Osteoblast (primary cell): ENCODE measurements around the gene WNT6. TPM values are rescaled to one million over a fixed set of nuclear protein-coding genes. Genes with fewer than 3 reads are reported as not detected.
A peak's percentile ranks its signal among the peaks of the same experiment; 100 is the strongest.

ENCODE experiments used
- DNase-seq: peaks from one replicate; pipeline ENCODE4 v3.0.0; 2011; ENCODE audit warnings: low spot score, mixed read lengths; ENCODE audit not compliant: insufficient read length; ENCODE audit errors: missing footprints
- H2AFZ ChIP-seq: 2 replicates; pipeline ENCODE4 v1.6.0; 2011; ENCODE audit warnings: mild to moderate bottlenecking, low read length
- H3K27ac ChIP-seq: 2 replicates; pipeline ENCODE4 v1.5.1; 2011; ENCODE audit warnings: mild to moderate bottlenecking, low read depth, low read length, moderate library complexity
- H3K27me3 ChIP-seq: 2 replicates; pipeline ENCODE4 v1.6.0; 2012; ENCODE audit warnings: mild to moderate bottlenecking, control low read depth, inconsistent platforms, low read length, moderate library complexity; ENCODE audit not compliant: insufficient read depth
- H3K36me3 ChIP-seq: 2 replicates; pipeline ENCODE4 v1.5.1; 2011; ENCODE audit warnings: mild to moderate bottlenecking, low read length, control low read depth, moderate library complexity; ENCODE audit not compliant: insufficient read depth
- H3K4me1 ChIP-seq: 2 replicates; pipeline ENCODE4 v1.5.1; 2011; ENCODE audit warnings: mild to moderate bottlenecking, low read length, control low read depth, moderate library complexity; ENCODE audit not compliant: insufficient read depth
- H3K4me2 ChIP-seq: 2 replicates; pipeline ENCODE4 v1.6.0; 2011; ENCODE audit warnings: mild to moderate bottlenecking, low read length; ENCODE audit not compliant: insufficient read depth
- H3K4me3 ChIP-seq: fragments of 200-600 bp; sonication (generic); 3 replicates; pipeline ENCODE4 v1.5.1; 2012; ENCODE audit warnings: mild to moderate bottlenecking, low read length, inconsistent platforms; ENCODE audit not compliant: insufficient read depth
- H3K79me2 ChIP-seq: 2 replicates; pipeline ENCODE4 v1.6.0; 2012; ENCODE audit warnings: mild to moderate bottlenecking, low read length, control low read depth, inconsistent platforms; ENCODE audit not compliant: insufficient read depth
- H3K9me3 ChIP-seq: 2 replicates; pipeline ENCODE4 v1.5.1; 2011; ENCODE audit warnings: low read depth, low read length, control low read depth
- H4K20me1 ChIP-seq: 2 replicates; pipeline ENCODE4 v1.6.0; 2012; ENCODE audit warnings: mild to moderate bottlenecking, low read length, control low read depth; ENCODE audit not compliant: insufficient read depth
- total RNA-seq: library from RNA; depleted of rRNA; stranded (reverse); fragments of >200 nt; gene quantifications from 2 replicates; pipeline ENCODE4 v1.2.3, GENCODE V29; 2012
- TF ChIP-seq, protein P1 (sequence below): IDR thresholded peaks from 2 replicates; pipeline ENCODE4 v1.5.1; 2011; ENCODE audit warnings: mild to moderate bottlenecking, low read depth, low read length, moderate library complexity; ENCODE audit errors: extremely low read depth

The WNT6 gene
- total RNA-seq, 1 donor, result not detected

- Histone ChIP-seq H3K27me3 (no peaks in the 10 kb centered on the region), H4K20me1 (peaks cover 3% of the 10 kb centered on the region)
Observed at GRCh38 chr2:218815649-218816048, 44.0 kb upstream of the WNT6 start.

GRCh38 chr2:218816561-218817011, 43.0 kb upstream of the WNT6 start:
- Histone ChIP-seq H3K36me3 (no peaks in the 10 kb centered on the region), H3K9me3 (no peaks in the 10 kb centered on the region), H3K4me1 (no peaks in the 10 kb centered on the region), H3K27me3 (peaks cover 3% of the 10 kb centered on the region), H3K79me2 (no peaks in the 10 kb centered on the region), H4K20me1 (no peaks in the 10 kb centered on the region), H2AFZ (no peak overlapping the region), H3K4me2 (no peak overlapping the region), H3K27ac (no peak overlapping the region), H3K4me3 (no peak overlapping the region)
- peak; percentile 71 for DNase-seq
- TF ChIP-seq, protein P1, sequence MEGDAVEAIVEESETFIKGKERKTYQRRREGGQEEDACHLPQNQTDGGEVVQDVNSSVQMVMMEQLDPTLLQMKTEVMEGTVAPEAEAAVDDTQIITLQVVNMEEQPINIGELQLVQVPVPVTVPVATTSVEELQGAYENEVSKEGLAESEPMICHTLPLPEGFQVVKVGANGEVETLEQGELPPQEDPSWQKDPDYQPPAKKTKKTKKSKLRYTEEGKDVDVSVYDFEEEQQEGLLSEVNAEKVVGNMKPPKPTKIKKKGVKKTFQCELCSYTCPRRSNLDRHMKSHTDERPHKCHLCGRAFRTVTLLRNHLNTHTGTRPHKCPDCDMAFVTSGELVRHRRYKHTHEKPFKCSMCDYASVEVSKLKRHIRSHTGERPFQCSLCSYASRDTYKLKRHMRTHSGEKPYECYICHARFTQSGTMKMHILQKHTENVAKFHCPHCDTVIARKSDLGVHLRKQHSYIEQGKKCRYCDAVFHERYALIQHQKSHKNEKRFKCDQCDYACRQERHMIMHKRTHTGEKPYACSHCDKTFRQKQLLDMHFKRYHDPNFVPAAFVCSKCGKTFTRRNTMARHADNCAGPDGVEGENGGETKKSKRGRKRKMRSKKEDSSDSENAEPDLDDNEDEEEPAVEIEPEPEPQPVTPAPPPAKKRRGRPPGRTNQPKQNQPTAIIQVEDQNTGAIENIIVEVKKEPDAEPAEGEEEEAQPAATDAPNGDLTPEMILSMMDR, result no peak

More at GRCh38 chr2:218815649-218816048, 44.0 kb upstream of the WNT6 start:
- Histone ChIP-seq H3K27ac (no peak overlapping the region), H3K4me1 (no peaks in the 10 kb centered on the region), H3K79me2 (no peaks in the 10 kb centered on the region), H3K4me2 (no peak overlapping the region), H3K4me3 (no peak overlapping the region), H3K36me3 (no peaks in the 10 kb centered on the region), H2AFZ (no peak overlapping the region), H3K9me3 (no peaks in the 10 kb centered on the region)
- peak; percentile 35 for DNase-seq
- TF ChIP-seq, protein P1, result no peak

DNA sequence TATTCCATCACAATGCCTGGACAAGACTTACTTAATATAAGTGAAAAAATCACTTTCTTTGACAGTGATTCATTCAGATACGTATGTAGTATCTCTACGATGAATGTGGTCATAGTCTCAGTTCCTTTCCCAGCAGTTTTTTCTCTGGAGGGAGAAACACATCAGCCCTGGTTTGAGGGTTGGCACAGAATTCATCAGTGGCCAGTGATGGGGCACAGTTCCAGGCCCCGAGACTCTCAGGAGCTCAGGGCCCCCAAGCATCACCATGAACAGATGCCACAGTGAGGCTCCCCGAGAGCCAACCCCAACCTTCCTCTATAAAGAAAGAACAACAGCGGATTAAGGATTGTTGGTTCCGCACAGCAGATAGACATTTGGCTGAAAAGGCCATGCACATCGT, 40.5 kb upstream of the WNT6 start:
- H3K36me3 ChIP-seq, result no peaks in the 10 kb centered on the region
- H3K27ac ChIP-seq, result no peak overlapping the region
- TF ChIP-seq, protein P1, result no peak
- DNase-seq, result peak; percentile 77
- H3K4me2 ChIP-seq, result no peak overlapping the region
- peaks cover 8% of the 10 kb centered on the region for H3K27me3 ChIP-seq
- no peak overlapping the region for H2AFZ ChIP-seq
- H3K9me3 ChIP-seq, result no peaks in the 10 kb centered on the region
- no peaks in the 10 kb centered on the region for H4K20me1 ChIP-seq
- H3K4me1 ChIP-seq, result no peaks in the 10 kb centered on the region
- no peak overlapping the region for H3K4me3 ChIP-seq
- H3K79me2 ChIP-seq, result no peaks in the 10 kb centered on the region

DNA sequence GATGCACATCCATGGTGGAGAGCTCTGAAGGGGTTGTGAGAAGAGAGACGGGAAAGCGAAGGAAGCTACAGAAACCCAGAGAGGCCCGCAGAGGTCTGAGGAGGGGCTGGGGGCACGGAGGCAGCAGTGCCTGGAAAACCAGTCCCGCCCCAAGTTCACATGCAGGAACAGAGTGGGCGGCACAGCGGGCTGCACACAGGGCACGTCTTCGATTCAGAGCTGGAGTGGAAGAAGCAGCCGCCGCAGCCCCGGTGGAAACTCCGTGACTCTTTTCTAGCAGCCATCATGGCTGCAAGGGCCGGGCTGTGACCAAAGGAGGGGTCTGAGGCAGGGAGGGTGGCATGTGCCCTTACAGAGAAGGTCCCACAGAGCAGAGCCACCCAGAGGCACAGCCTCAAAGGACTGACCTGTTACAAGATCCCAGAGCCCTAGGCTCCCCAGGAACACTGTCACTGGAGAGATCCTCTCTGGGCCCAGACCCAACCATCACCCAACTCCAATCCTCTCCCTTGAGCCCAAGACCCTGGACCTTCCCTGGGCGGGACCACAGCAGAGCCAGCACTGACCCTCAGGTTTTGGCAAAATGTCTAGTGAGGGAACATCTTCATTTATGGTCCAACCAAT, 38.7 kb upstream of the WNT6 start:
- no peak overlapping the region for H3K27ac ChIP-seq

More for the DNA sequence above, 38.7 kb upstream of the WNT6 start:
- no peaks in the 10 kb centered on the region for H3K36me3 ChIP-seq
- H3K4me1 ChIP-seq, result no peaks in the 10 kb centered on the region
- no peaks in the 10 kb centered on the region for H3K9me3 ChIP-seq
- no peak overlapping the region for H3K4me2 ChIP-seq
- no peak overlapping the region for H2AFZ ChIP-seq
- no peak overlapping the region for H3K4me3 ChIP-seq
- no peak for DNase-seq
- no peaks in the 10 kb centered on the region for H3K79me2 ChIP-seq
- H3K27me3 ChIP-seq, result peaks cover 8% of the 10 kb centered on the region
- TF ChIP-seq, protein P1, result no peak
- H4K20me1 ChIP-seq, result no peaks in the 10 kb centered on the region
